ENCODE measurements around the gene SCD. TPM values are rescaled to one million over a fixed set of nuclear protein-coding genes. Genes with fewer than 3 reads are reported as not detected.

Gene SCD
- total RNA-seq, 1 donor from 2014 or later, result 113 TPM

DNA sequence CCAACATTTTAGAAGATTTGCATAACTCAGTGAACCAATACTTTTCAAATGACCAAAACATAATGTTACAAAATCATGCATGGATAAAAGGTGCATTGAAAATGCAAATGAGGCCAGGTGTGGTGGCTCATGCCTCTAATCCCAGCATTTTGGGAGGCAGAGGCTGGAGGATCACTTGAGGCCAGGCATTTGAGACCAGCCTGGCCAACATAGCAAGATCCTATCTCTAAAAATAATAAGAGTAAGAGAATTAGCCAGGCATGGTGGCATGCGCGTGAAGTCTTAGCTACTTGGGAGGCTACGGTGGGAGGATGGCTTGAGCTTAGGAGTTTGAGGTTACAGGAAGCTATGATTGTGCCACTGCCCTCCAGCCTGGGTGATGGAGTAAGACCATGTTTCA lies 33.4 kb downstream of the SCD start:
- no peak overlapping the region for H3K4me3 ChIP-seq (ENCODE audit: low read depth, low read length)
- TF ChIP-seq, protein P1, sequence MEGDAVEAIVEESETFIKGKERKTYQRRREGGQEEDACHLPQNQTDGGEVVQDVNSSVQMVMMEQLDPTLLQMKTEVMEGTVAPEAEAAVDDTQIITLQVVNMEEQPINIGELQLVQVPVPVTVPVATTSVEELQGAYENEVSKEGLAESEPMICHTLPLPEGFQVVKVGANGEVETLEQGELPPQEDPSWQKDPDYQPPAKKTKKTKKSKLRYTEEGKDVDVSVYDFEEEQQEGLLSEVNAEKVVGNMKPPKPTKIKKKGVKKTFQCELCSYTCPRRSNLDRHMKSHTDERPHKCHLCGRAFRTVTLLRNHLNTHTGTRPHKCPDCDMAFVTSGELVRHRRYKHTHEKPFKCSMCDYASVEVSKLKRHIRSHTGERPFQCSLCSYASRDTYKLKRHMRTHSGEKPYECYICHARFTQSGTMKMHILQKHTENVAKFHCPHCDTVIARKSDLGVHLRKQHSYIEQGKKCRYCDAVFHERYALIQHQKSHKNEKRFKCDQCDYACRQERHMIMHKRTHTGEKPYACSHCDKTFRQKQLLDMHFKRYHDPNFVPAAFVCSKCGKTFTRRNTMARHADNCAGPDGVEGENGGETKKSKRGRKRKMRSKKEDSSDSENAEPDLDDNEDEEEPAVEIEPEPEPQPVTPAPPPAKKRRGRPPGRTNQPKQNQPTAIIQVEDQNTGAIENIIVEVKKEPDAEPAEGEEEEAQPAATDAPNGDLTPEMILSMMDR (conservative IDR thresholded peaks at IDR 0.05; ENCODE audit: low read depth, low read length), result no peak
- no peak for DNase-seq (ENCODE audit: low read depth)

DNA sequence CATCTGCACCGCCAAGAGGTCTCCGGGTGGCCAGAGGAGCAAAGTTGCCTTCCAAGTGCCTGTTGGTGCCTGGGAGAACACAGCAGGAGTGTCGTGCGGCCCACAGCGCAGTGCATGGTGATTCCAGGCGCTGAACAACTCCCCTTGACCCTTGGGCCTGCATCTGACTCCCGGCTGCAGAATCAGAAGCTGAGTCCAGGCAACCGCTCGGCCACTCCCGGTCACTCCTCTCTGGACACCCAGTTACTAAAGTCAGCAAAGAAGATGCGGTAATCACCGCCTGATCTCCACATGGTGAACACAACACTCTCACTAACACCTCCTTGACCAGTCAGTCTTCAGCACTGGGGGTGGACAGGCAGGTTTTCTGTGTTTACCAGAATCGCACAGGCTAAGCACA lies 35.5 kb downstream of the SCD start:
- H3K4me3 ChIP-seq (ENCODE audit: low read depth, low read length), result no peak overlapping the region
- DNase-seq (ENCODE audit: low read depth), result no peak
- TF ChIP-seq, protein P1 (conservative IDR thresholded peaks at IDR 0.05; ENCODE audit: low read depth, low read length), result no peak

DNA sequence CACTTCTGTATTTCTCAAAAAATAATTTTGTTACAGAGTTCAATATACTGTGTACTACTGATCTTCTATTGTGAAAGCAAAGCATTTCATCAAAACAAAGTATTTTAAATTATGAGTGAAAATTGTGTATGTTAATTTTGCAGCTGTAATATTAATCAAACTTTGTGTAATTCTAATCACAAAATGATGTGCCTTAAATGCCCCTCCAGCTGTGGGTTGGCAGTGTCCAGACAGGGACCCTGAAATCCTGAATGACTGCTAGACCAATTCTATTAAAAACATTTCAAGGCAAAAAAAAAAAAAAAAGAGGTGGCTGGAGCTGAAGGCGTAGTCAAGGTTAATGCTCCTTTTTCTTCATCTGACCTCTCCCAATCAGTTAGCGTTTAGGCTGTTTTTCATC lies 36.2 kb downstream of the SCD start:
- no peak for DNase-seq (ENCODE audit: low read depth)
- TF ChIP-seq, protein P1 (conservative IDR thresholded peaks at IDR 0.05; ENCODE audit: low read depth, low read length), result no peak
- H3K4me3 ChIP-seq (ENCODE audit: low read depth, low read length), result no peak overlapping the region

DNA sequence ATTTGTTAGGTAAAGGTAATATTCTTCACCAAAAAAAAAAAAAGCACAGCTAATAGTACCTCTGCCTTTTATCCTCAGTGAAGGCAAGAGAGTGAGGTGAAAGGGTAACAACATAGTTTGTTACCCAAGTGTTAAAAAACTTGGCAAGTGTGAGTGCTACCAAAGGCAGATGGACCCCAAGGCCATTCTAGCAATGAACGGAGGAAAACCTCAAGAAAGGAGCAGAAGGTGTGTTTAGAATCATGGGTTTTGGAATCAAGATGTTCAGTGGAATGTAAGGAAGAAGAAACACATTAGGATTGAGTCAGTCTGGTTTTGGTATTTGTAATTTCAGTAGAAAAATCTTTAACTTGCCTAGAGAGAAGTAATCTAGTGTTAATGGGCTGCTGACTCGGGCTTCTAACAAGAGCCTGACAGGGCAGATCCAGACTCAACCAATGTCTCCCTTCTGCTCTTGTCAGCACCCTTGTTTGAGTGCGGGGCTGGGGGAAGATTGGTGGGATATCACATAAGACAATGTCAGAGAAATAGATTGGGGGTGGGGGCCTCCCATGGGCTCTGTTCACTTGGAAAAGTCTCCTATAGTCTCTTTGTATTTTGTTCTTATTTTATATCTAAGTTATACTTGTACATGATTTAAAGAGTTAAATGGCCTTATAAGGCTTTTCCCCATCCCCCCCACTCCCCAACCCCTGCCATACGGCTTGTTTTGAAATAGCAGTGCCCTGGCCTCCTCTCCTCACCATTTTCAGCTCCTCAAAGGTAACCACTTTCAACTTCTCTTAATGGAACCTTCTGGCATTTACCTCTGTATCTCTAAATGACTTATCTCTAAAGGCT lies 44.4 kb downstream of the SCD start:
- TF ChIP-seq, protein P1 (conservative IDR thresholded peaks at IDR 0.05; ENCODE audit: low read depth, low read length), result no peak
- no peak for DNase-seq (ENCODE audit: low read depth)
- no peak overlapping the region for H3K4me3 ChIP-seq (ENCODE audit: low read depth, low read length)

DNA sequence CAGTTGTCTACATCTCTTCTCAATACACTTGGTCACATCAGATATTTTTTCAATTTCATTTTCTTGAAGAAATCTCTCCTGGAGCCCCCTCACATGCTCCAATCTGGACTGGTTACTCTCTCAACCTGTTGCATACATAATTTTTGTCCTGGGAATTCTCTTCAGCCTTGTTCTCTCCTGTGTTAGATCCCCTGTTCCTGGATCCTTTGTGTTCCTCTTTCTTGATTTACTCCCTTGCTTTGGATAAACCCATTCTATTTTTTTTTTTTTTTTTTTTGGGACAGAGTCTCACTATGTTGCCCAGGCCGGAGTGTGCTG lies 45.6 kb downstream of the SCD start:
- no peak for DNase-seq (ENCODE audit: low read depth)
- no peak overlapping the region for H3K4me3 ChIP-seq (ENCODE audit: low read depth, low read length)
- TF ChIP-seq, protein P1 (conservative IDR thresholded peaks at IDR 0.05; ENCODE audit: low read depth, low read length), result no peak

DNA sequence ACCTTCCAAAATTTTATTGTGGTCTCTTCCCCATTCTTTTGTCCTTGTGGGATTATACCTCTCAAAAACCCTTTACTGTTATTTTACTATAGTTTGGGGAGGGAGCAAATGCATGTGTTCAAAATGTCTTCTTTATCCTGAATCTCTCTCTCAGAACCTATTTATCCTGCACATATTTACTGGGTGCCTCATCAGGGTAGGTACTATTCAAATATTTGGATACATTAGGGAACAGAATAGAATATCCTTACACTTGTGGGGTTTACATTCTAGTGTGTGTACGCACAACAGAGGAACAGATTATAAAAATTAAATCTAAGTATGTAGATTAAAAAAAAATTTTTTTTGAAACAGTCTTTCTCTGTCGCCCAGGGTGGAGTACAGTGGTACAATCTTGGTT lies 48.6 kb downstream of the SCD start:
- H3K4me3 ChIP-seq (ENCODE audit: low read depth, low read length), result no peak overlapping the region
- TF ChIP-seq, protein P1 (conservative IDR thresholded peaks at IDR 0.05; ENCODE audit: low read depth, low read length), result no peak
- no peak for DNase-seq (ENCODE audit: low read depth)

DNA sequence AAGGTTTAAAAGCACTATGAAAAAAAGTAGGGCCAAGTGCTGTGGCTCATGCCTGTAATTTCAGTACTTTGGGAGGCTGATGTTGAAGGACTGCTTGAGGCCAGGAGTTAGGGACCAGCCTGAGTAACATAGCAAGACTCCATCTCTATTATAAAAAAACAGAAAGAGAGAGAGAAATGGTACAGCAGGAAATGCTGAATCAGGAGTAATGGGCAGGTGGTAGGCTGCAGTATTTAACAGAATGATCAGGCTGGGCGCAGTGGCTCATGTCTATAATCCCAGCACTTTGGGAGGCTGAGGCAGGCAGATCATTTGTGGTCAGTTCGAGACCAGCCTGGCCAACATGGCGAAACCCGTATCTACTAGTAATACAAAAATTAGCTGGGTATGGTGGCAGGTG lies 49.6 kb downstream of the SCD start:
- no peak overlapping the region for H3K4me3 ChIP-seq (ENCODE audit: low read depth, low read length)
- no peak for DNase-seq (ENCODE audit: low read depth)
- TF ChIP-seq, protein P1 (conservative IDR thresholded peaks at IDR 0.05; ENCODE audit: low read depth, low read length), result no peak

All from epithelial cell of proximal tubule (primary cell).